ENCODE measurements around the gene JAG1.

JAG1 gene

GRCh38 chr20:10653599-10654249 is 20.1 kb downstream of the JAG1 start:
- Histone ChIP-seq H4K8ac (ENCODE audit: low read depth, low read length) (no peak overlapping the region), H2BK5ac (ENCODE audit: low read length) (no peak overlapping the region), H3K27me3 (ENCODE audit: control insufficient read depth in 3 of 3, insufficient read depth in 3 of 3, low read depth in 1 of 3, low read length in 3 of 3) (no peaks in the 10 kb centered on the region), H3K18ac (ENCODE audit: low read length) (no peak overlapping the region), H4K91ac (ENCODE audit: low read depth, low read length, poor library complexity) (no peak overlapping the region), H2BK15ac (ENCODE audit: low read length) (no peak overlapping the region), H3K4ac (ENCODE audit: low read length) (no peak overlapping the region), H3K4me2 (ENCODE audit: insufficient read depth, low read length, poor library complexity, severe bottlenecking) (no peak overlapping the region), H2AK5ac (ENCODE audit: low read depth, low read length) (no peak overlapping the region), H2AFZ (ENCODE audit: low read length) (no peak overlapping the region), H3K27ac (replicated peaks; ENCODE audit: low read length) (no peak overlapping the region), H3K79me1 (ENCODE audit: low read depth, low read length) (no peaks in the 10 kb centered on the region), H2BK12ac (ENCODE audit: low read length) (no peak overlapping the region), H3K36me3 (replicated peaks in 1 of 2; ENCODE audit: control insufficient read depth in 2 of 2, insufficient read depth in 2 of 2, low read length in 2 of 2) (peaks cover 59 to 88% of the 10 kb centered on the region in 2 donors), H3K4me1 (ENCODE audit: control insufficient read depth in 2 of 2, insufficient read depth in 1 of 2, low read depth in 1 of 2, low read length in 2 of 2) (peaks cover 55 to 71% of the 10 kb centered on the region in 2 donors), H3K9me3 (replicated peaks in 1 of 2; ENCODE audit: control insufficient read depth in 2 of 2, insufficient read depth in 1 of 2, low read depth in 1 of 2, low read length in 2 of 2) (peaks cover 0 to 3% of the 10 kb centered on the region in 2 donors), H3K4me3 (ENCODE audit: low read length in 2 of 2) (no peak overlapping the region), H3K23ac (ENCODE audit: low read depth, low read length, poor library complexity) (no peak overlapping the region), H2BK120ac (ENCODE audit: low read depth, low read length) (no peak overlapping the region), H3K14ac (ENCODE audit: low read length) (no peak overlapping the region), H3K9ac (ENCODE audit: low read depth, low read length, poor library complexity) (no peak overlapping the region)
- no CpG with 5 or more reads among the region's 13 CpGs for WGBS, 2 donors (ENCODE audit: extremely low coverage in 2 of 2, insufficient read length in 2 of 2, insufficient replicate concordance in 1 of 2)
- no peak for DNase-seq (ENCODE audit: low spot score)

- Histone ChIP-seq H4K8ac (ENCODE audit: low read depth, low read length) (no peak overlapping the region), H3K14ac (ENCODE audit: low read length) (no peak overlapping the region), H2AK5ac (ENCODE audit: low read depth, low read length) (no peak overlapping the region), H3K4me1 (ENCODE audit: control insufficient read depth in 2 of 2, insufficient read depth in 1 of 2, low read depth in 1 of 2, low read length in 2 of 2) (peaks cover 50 to 81% of the 10 kb centered on the region in 2 donors), H3K4ac (ENCODE audit: low read length) (no peak overlapping the region), H3K4me3 (ENCODE audit: low read length in 2 of 2) (no peak overlapping the region), H2BK15ac (ENCODE audit: low read length) (no peak overlapping the region), H2BK5ac (ENCODE audit: low read length) (no peak overlapping the region), H3K36me3 (replicated peaks in 1 of 2; ENCODE audit: control insufficient read depth in 2 of 2, insufficient read depth in 2 of 2, low read length in 2 of 2) (peaks cover 61 to 88% of the 10 kb centered on the region in 2 donors), H4K91ac (ENCODE audit: low read depth, low read length, poor library complexity) (no peak overlapping the region), H3K18ac (ENCODE audit: low read length) (no peak overlapping the region), H2AFZ (ENCODE audit: low read length) (no peak overlapping the region), H3K9me3 (replicated peaks in 1 of 2; ENCODE audit: control insufficient read depth in 2 of 2, insufficient read depth in 1 of 2, low read depth in 1 of 2, low read length in 2 of 2) (peaks cover 0 to 2% of the 10 kb centered on the region in 2 donors), H3K4me2 (ENCODE audit: insufficient read depth, low read length, poor library complexity, severe bottlenecking) (no peak overlapping the region), H2BK12ac (ENCODE audit: low read length) (no peak overlapping the region), H3K27ac (replicated peaks; ENCODE audit: low read length) (no peak overlapping the region), H3K23ac (ENCODE audit: low read depth, low read length, poor library complexity) (no peak overlapping the region), H2BK120ac (ENCODE audit: low read depth, low read length) (no peak overlapping the region), H3K27me3 (ENCODE audit: control insufficient read depth in 3 of 3, insufficient read depth in 3 of 3, low read depth in 1 of 3, low read length in 3 of 3) (no peaks in the 10 kb centered on the region), H3K9ac (ENCODE audit: low read depth, low read length, poor library complexity) (no peak overlapping the region), H3K79me1 (ENCODE audit: low read depth, low read length) (peaks cover 2% of the 10 kb centered on the region)
- no peak for DNase-seq (ENCODE audit: low spot score)
- WGBS, 2 donors (ENCODE audit: extremely low coverage in 2 of 2, insufficient read length in 2 of 2, insufficient replicate concordance in 1 of 2), result no CpG with 5 or more reads among the region's 9 CpGs
These were observed 21.0 kb downstream of the JAG1 start for GRCh38 chr20:10652660-10653261.

GRCh38 chr20:10652185-10652584 is 21.6 kb downstream of the JAG1 start:
- no CpG with 5 or more reads among the region's 9 CpGs for WGBS, 2 donors (ENCODE audit: extremely low coverage in 2 of 2, insufficient read length in 2 of 2, insufficient replicate concordance in 1 of 2)

GRCh38 chr20:10651227-10651990 is 22.4 kb downstream of the JAG1 start:
- H3K27ac ChIP-seq (replicated peaks; ENCODE audit: low read length), result no peak overlapping the region
- no peak for DNase-seq (ENCODE audit: low spot score)
- no CpG with 5 or more reads among the region's 15 CpGs for WGBS, 2 donors (ENCODE audit: extremely low coverage in 2 of 2, insufficient read length in 2 of 2, insufficient replicate concordance in 1 of 2)

More at GRCh38 chr20:10652185-10652584, 21.6 kb downstream of the JAG1 start:
- H2BK120ac ChIP-seq (ENCODE audit: low read depth, low read length), result no peak overlapping the region
- no peak overlapping the region for H3K27ac ChIP-seq (replicated peaks; ENCODE audit: low read length)
- DNase-seq (ENCODE audit: low spot score), result no peak
- H3K14ac ChIP-seq (ENCODE audit: low read length), result no peak overlapping the region
- no peak overlapping the region for H2AFZ ChIP-seq (ENCODE audit: low read length)
- no peak overlapping the region for H3K9ac ChIP-seq (ENCODE audit: low read depth, low read length, poor library complexity)
- H2BK12ac ChIP-seq (ENCODE audit: low read length), result no peak overlapping the region
- H3K27me3 ChIP-seq (ENCODE audit: control insufficient read depth in 3 of 3, insufficient read depth in 3 of 3, low read depth in 1 of 3, low read length in 3 of 3), result no peaks in the 10 kb centered on the region
- no peak overlapping the region for H3K4me2 ChIP-seq (ENCODE audit: insufficient read depth, low read length, poor library complexity, severe bottlenecking)
- H3K36me3 ChIP-seq (replicated peaks in 1 of 2; ENCODE audit: control insufficient read depth in 2 of 2, insufficient read depth in 2 of 2, low read length in 2 of 2), result peaks cover 64 to 88% of the 10 kb centered on the region in 2 donors
- H3K4ac ChIP-seq (ENCODE audit: low read length), result no peak overlapping the region
- no peaks in the 10 kb centered on the region for H3K9me3 ChIP-seq (replicated peaks in 1 of 2; ENCODE audit: control insufficient read depth in 2 of 2, insufficient read depth in 1 of 2, low read depth in 1 of 2, low read length in 2 of 2)
- H3K79me1 ChIP-seq (ENCODE audit: low read depth, low read length), result peaks cover 3% of the 10 kb centered on the region
- H3K18ac ChIP-seq (ENCODE audit: low read length), result no peak overlapping the region
- H2AK5ac ChIP-seq (ENCODE audit: low read depth, low read length), result no peak overlapping the region
- no peak overlapping the region for H3K4me3 ChIP-seq (ENCODE audit: low read length in 2 of 2)
- no peak overlapping the region for H2BK15ac ChIP-seq (ENCODE audit: low read length)
- H4K91ac ChIP-seq (ENCODE audit: low read depth, low read length, poor library complexity), result no peak overlapping the region
- H3K23ac ChIP-seq (ENCODE audit: low read depth, low read length, poor library complexity), result no peak overlapping the region
- H4K8ac ChIP-seq (ENCODE audit: low read depth, low read length), result no peak overlapping the region
- peaks cover 48 to 81% of the 10 kb centered on the region in 2 donors for H3K4me1 ChIP-seq (ENCODE audit: control insufficient read depth in 2 of 2, insufficient read depth in 1 of 2, low read depth in 1 of 2, low read length in 2 of 2)
- H2BK5ac ChIP-seq (ENCODE audit: low read length), result no peak overlapping the region

More at GRCh38 chr20:10651227-10651990, 22.4 kb downstream of the JAG1 start:
- Histone ChIP-seq H2BK15ac (ENCODE audit: low read length) (no peak overlapping the region), H2BK120ac (ENCODE audit: low read depth, low read length) (no peak overlapping the region), H2BK12ac (ENCODE audit: low read length) (no peak overlapping the region), H3K36me3 (replicated peaks in 1 of 2; ENCODE audit: control insufficient read depth in 2 of 2, insufficient read depth in 2 of 2, low read length in 2 of 2) (peaks cover 69 to 88% of the 10 kb centered on the region in 2 donors), H3K79me1 (ENCODE audit: low read depth, low read length) (peaks cover 3% of the 10 kb centered on the region), H3K27me3 (ENCODE audit: control insufficient read depth in 3 of 3, insufficient read depth in 3 of 3, low read depth in 1 of 3, low read length in 3 of 3) (no peaks in the 10 kb centered on the region), H3K9ac (ENCODE audit: low read depth, low read length, poor library complexity) (no peak overlapping the region), H4K91ac (ENCODE audit: low read depth, low read length, poor library complexity) (no peak overlapping the region), H3K4me3 (ENCODE audit: low read length in 2 of 2) (no peak overlapping the region), H3K14ac (ENCODE audit: low read length) (no peak overlapping the region), H3K4me1 (ENCODE audit: control insufficient read depth in 2 of 2, insufficient read depth in 1 of 2, low read depth in 1 of 2, low read length in 2 of 2) (peaks cover 46 to 78% of the 10 kb centered on the region in 2 donors), H3K18ac (ENCODE audit: low read length) (peak overlapping the region; percentile 0), H2AK5ac (ENCODE audit: low read depth, low read length) (no peak overlapping the region), H3K9me3 (replicated peaks in 1 of 2; ENCODE audit: control insufficient read depth in 2 of 2, insufficient read depth in 1 of 2, low read depth in 1 of 2, low read length in 2 of 2) (no peaks in the 10 kb centered on the region), H3K4me2 (ENCODE audit: insufficient read depth, low read length, poor library complexity, severe bottlenecking) (no peak overlapping the region), H2AFZ (ENCODE audit: low read length) (no peak overlapping the region), H3K4ac (ENCODE audit: low read length) (no peak overlapping the region), H4K8ac (ENCODE audit: low read depth, low read length) (no peak overlapping the region), H3K23ac (ENCODE audit: low read depth, low read length, poor library complexity) (no peak overlapping the region), H2BK5ac (ENCODE audit: low read length) (no peak overlapping the region)

All from neuronal stem cell (in vitro differentiated cells).